Measurements from ENCODE around the gene SERPINB7. TPM values are rescaled to one million over a fixed set of nuclear protein-coding genes. Genes with fewer than 3 reads are reported as not detected.

Gene SERPINB7
- total and polyA plus RNA-seq, 4 donors = 0.12 to 1.6 (median 0.19) TPM

DNA sequence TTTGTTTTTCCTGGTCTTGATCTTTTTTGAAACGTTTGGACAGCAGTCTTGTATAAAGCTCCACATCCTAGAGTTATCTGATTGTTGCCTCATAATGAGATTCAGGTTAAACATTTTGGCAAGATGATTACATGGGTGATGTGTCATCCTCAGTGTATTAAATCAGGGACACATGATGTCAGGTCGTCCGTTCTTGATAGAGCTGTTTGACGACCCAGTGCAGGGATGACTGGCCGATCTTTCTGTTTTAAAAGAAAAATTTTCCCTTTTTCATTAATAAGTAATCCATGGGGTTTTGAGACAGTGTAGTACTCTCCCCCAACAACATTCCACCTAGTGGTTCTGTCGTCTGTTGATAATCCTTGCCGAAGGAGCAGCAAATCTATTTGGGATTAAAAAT lies 67.8 kb downstream of the SERPINB7 start:
- no peaks in the 10 kb centered on the region for H3K4me1 ChIP-seq (ENCODE audit: control insufficient read depth in 5 of 5, insufficient read depth in 5 of 5, low read length in 5 of 5)
- H3K27me3 ChIP-seq (ENCODE audit: control insufficient read depth in 3 of 3, insufficient read depth in 3 of 3, low read length in 2 of 3) = peaks cover 0 to 3% (median 0%) of the 10 kb centered on the region in 3 donors
- no peak overlapping the region for H3K9ac ChIP-seq (ENCODE audit: insufficient read depth in 1 of 2, low read length in 2 of 2)
- no peak overlapping the region for H3K4me3 ChIP-seq
- no peaks in the 10 kb centered on the region for H3K36me3 ChIP-seq (ENCODE audit: control insufficient read depth in 4 of 4, insufficient read depth in 4 of 4, low read length in 4 of 4)
- ATAC-seq (ENCODE audit: insufficient read depth, low FRiP score) (no peak), DNase-seq (no peak)
- 67 to 82% methylated on average over 7 of the region's 7 CpGs for WGBS, 2 donors
- H3K27ac ChIP-seq (ENCODE audit: low read depth in 1 of 2, low read length in 1 of 2) = no peak overlapping the region
- H3K9me3 ChIP-seq (ENCODE audit: control insufficient read depth in 4 of 4, insufficient read depth in 3 of 4, low read length in 3 of 4) = no peaks in the 10 kb centered on the region
- TF ChIP-seq, protein P1, sequence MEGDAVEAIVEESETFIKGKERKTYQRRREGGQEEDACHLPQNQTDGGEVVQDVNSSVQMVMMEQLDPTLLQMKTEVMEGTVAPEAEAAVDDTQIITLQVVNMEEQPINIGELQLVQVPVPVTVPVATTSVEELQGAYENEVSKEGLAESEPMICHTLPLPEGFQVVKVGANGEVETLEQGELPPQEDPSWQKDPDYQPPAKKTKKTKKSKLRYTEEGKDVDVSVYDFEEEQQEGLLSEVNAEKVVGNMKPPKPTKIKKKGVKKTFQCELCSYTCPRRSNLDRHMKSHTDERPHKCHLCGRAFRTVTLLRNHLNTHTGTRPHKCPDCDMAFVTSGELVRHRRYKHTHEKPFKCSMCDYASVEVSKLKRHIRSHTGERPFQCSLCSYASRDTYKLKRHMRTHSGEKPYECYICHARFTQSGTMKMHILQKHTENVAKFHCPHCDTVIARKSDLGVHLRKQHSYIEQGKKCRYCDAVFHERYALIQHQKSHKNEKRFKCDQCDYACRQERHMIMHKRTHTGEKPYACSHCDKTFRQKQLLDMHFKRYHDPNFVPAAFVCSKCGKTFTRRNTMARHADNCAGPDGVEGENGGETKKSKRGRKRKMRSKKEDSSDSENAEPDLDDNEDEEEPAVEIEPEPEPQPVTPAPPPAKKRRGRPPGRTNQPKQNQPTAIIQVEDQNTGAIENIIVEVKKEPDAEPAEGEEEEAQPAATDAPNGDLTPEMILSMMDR (IDR thresholded peaks at IDR 0.05; ENCODE audit: control extremely low read depth, extremely low read depth) = no peak

DNA sequence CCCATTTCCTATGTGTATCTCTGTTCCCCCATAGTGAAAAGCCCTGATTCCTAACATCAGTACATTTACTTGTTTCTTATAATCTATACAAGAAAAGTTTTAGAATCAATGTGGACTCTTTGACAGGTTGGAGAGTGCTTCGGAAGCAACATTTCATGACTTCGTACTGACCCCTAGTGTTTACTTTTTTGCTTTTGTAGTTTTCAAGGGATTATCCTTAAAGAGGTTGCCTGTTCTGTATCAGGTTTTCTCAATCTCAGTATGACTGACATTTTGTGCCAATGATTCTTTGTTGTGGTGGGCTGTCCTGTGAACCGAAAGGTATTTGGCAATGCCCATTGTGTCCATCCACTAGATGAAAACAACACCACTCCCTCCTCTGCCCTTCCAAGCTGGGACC lies 69.0 kb downstream of the SERPINB7 start:
- H3K9me3 ChIP-seq (ENCODE audit: control insufficient read depth in 4 of 4, insufficient read depth in 3 of 4, low read length in 3 of 4) = no peaks in the 10 kb centered on the region
- no peak overlapping the region for H3K9ac ChIP-seq (ENCODE audit: insufficient read depth in 1 of 2, low read length in 2 of 2)
- no peaks in the 10 kb centered on the region for H3K36me3 ChIP-seq (ENCODE audit: control insufficient read depth in 4 of 4, insufficient read depth in 4 of 4, low read length in 4 of 4)
- TF ChIP-seq, protein P1 (IDR thresholded peaks at IDR 0.05; ENCODE audit: control extremely low read depth, extremely low read depth) = peak; percentile 8
- H3K4me3 ChIP-seq = no peak overlapping the region
- ATAC-seq (ENCODE audit: insufficient read depth, low FRiP score) (no peak), DNase-seq (peak in 2 of 3 donors; percentile 2 to 28)
- H3K27me3 ChIP-seq (ENCODE audit: control insufficient read depth in 3 of 3, insufficient read depth in 3 of 3, low read length in 2 of 3) = peaks cover 0 to 3% (median 0%) of the 10 kb centered on the region in 3 donors
- H3K27ac ChIP-seq (ENCODE audit: low read depth in 1 of 2, low read length in 1 of 2) = no peak overlapping the region
- 7 to 10% methylated on average over 3 of the region's 3 CpGs for WGBS, 2 donors
- H3K4me1 ChIP-seq (ENCODE audit: control insufficient read depth in 5 of 5, insufficient read depth in 5 of 5, low read length in 5 of 5) = no peaks in the 10 kb centered on the region

DNA sequence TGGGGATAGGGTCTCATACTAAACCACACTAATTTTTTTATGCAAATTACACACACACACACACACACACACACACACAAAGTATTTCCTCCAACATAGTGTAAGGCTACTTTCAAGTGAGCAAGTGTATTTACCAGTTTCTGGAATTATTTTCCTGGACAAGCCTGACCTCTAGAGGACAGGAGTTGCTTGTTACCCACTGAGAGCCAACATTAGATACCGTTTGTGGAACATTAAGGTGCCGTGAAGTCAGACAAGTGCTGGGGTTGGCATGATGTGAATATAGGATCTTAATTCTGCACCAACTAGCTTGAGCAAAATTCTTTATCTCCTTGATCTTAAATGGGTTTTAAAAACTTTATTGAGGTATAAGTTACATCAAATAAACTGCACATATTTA lies 72.9 kb downstream of the SERPINB7 start:
- Histone ChIP-seq H3K9ac (ENCODE audit: insufficient read depth in 1 of 2, low read length in 2 of 2) (no peak overlapping the region), H3K27ac (ENCODE audit: low read depth in 1 of 2, low read length in 1 of 2) (no peak overlapping the region), H3K9me3 (ENCODE audit: control insufficient read depth in 4 of 4, insufficient read depth in 3 of 4, low read length in 3 of 4) (no peaks in the 10 kb centered on the region), H3K36me3 (ENCODE audit: control insufficient read depth in 4 of 4, insufficient read depth in 4 of 4, low read length in 4 of 4) (no peaks in the 10 kb centered on the region), H3K27me3 (ENCODE audit: control insufficient read depth in 3 of 3, insufficient read depth in 3 of 3, low read length in 2 of 3) (peaks cover 0 to 3% (median 0%) of the 10 kb centered on the region in 3 donors), H3K4me1 (ENCODE audit: control insufficient read depth in 5 of 5, insufficient read depth in 5 of 5, low read length in 5 of 5) (no peaks in the 10 kb centered on the region), H3K4me3 (no peak overlapping the region)
- DNase-seq = peak in 2 of 3 donors; percentile 44 to 55
- TF ChIP-seq, protein P1 (IDR thresholded peaks at IDR 0.05; ENCODE audit: control extremely low read depth, extremely low read depth) = peak; percentile 7
- 4 to 6% methylated on average over 2 of the region's 2 CpGs for WGBS, 2 donors
- no peak for ATAC-seq (ENCODE audit: insufficient read depth, low FRiP score)

DNA sequence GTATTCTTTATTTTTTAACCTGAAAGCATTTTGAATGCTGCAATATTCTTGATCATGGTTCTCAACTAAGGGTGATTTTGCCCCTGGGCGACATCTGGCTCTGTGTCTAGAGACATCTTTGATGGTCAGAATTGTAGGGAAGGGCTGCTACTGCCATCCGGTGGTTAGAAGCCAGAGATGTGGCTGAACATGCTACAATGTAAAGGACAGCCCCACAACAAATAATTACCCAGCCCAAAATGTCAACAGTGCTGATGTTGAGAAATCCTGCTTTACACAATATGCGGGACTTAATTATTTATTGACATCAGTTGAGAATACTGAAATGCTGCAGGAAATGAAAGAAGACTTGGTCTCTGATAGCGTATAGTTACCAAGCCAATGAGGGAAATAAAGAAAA lies 74.8 kb downstream of the SERPINB7 start:
- H3K36me3 ChIP-seq (ENCODE audit: control insufficient read depth in 4 of 4, insufficient read depth in 4 of 4, low read length in 4 of 4) = no peaks in the 10 kb centered on the region
- ATAC-seq (ENCODE audit: insufficient read depth, low FRiP score) = no peak
- no peaks in the 10 kb centered on the region for H3K9me3 ChIP-seq (ENCODE audit: control insufficient read depth in 4 of 4, insufficient read depth in 3 of 4, low read length in 3 of 4)
- no peak overlapping the region for H3K9ac ChIP-seq (ENCODE audit: insufficient read depth in 1 of 2, low read length in 2 of 2)
- TF ChIP-seq, protein P1 (IDR thresholded peaks at IDR 0.05; ENCODE audit: control extremely low read depth, extremely low read depth) = peak; percentile 0
- DNase-seq = peak in 2 of 3 donors; percentile 11 to 14
- no peak overlapping the region for H3K4me3 ChIP-seq
- WGBS, 2 donors = 24 to 32% methylated on average over 4 of the region's 4 CpGs
- no peaks in the 10 kb centered on the region for H3K4me1 ChIP-seq (ENCODE audit: control insufficient read depth in 5 of 5, insufficient read depth in 5 of 5, low read length in 5 of 5)
- H3K27me3 ChIP-seq (ENCODE audit: control insufficient read depth in 3 of 3, insufficient read depth in 3 of 3, low read length in 2 of 3) = peaks cover 0 to 3% (median 0%) of the 10 kb centered on the region in 3 donors
- H3K27ac ChIP-seq (ENCODE audit: low read depth in 1 of 2, low read length in 1 of 2) = no peak overlapping the region

Measured in lung (tissue), 12 donors.